ENCODE measurements around the gene POU2F3. TPM values are rescaled to one million over a fixed set of nuclear protein-coding genes. Genes with fewer than 3 reads are reported as not detected.

POU2F3 gene
- total RNA-seq, 4 donors from 2014 or later: not detected

- no peak for TF ChIP-seq CTCF (IDR thresholded peaks at IDR 0.05; ENCODE audit: low read depth)
Observed at GRCh38 chr11:120342678-120343077, 102.7 kb downstream of the POU2F3 start.

DNA sequence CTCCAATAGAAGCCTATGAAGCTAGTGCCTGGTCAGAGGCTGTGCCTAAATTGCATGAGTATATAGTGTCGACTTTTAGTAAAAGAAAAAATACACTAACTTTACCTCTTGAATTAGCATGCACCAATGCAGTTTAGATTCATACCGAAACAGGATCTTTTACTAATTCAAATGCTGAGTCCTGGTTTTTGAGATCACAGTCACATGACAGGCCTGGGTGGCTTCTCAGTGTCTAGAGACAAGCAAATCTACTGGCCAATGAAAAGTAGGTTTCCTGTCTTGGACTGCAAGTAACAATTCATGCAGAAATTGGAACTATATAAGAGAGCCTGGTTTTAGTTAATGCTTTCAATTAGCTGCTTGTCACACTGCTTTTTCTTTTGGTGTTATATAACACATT is 103.5 kb downstream of the POU2F3 start:
- TF ChIP-seq CTCF (IDR thresholded peaks at IDR 0.05; ENCODE audit: low read depth): no peak

GRCh38 chr11:120344302-120345004 is 104.5 kb downstream of the POU2F3 start:
- TF ChIP-seq CTCF (IDR thresholded peaks at IDR 0.05; ENCODE audit: low read depth): no peak

DNA sequence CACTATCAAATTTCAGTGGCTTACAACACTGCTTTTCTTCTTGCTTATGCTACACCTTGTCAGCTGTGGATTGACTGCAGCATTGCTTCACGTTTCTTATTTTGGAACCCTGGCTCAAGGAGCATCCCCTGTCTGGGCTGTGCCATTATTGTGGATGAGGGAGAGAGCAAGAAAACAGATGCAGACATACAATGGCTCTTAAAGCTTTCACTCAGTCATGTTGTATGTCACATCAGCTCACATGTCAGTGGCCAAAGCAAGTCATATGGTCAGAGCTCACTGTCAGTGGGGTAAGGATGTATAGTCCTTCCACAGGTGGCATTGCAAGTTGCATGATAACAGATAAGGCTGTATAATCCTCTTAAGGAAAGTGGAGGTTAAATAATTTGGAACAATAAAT is 106.3 kb downstream of the POU2F3 start:
- no peak for TF ChIP-seq CTCF (IDR thresholded peaks at IDR 0.05; ENCODE audit: low read depth)

DNA sequence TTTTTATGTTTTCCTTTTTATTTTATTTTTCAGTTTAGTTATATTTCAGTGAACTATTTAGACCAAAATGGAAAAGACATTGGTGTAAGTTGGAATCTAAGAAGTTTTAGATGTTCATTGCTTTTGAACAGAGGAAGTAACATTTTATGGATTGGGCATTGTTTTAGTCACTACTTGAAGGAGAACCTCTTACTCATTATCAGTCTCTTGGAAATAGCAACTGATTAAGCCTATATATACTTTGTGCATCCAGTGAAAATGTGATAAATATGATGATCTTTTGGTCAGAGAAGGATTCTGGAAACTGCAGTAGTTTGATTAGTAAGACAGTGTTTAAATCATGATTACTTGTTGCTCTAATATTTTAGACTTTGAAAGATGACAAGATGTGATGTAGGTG is 110.7 kb downstream of the POU2F3 start:
- TF ChIP-seq CTCF (IDR thresholded peaks at IDR 0.05; ENCODE audit: low read depth): no peak

DNA sequence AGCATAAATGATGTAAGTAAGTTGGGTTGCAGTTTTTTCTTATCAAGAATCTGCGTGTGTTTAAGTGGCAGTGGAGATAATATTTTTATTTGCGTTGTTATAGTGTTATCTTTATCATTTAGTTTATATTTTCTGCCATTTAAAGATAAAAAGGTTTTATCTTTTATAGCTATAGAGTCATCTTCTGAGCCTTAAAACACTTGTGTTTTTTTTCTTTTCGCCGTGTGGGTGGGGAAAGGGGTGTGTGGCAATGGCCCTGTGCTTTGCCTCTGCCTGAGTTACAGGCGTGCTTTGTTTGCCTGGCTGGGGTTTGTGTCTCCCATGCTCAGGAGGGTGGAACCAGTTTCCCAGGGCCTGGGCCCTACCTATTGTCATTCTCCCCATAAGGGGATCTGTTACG is 112.5 kb downstream of the POU2F3 start:
- no peak for TF ChIP-seq CTCF (IDR thresholded peaks at IDR 0.05; ENCODE audit: low read depth)

GRCh38 chr11:120354068-120354467 is 114.1 kb downstream of the POU2F3 start:
- TF ChIP-seq CTCF (IDR thresholded peaks at IDR 0.05; ENCODE audit: low read depth): no peak
